BJ (cell line): ENCODE data around the gene PRKCD. TPM values are rescaled to one million over a fixed set of nuclear protein-coding genes. Genes with fewer than 3 reads are reported as not detected.

Experiments
- CTCF ChIA-PET: fragments of 350-600 bp; formaldehyde crosslinking; extraction: SDS; loops from one replicate; lab custom pipeline; 2021; ENCODE audit warnings: antibody characterized with exemption, inconsistent platforms; lab: Yijun Ruan, JAX
- POLR2A ChIA-PET: fragments of 300-600 bp; sonication (Branson Sonifier 250); formaldehyde crosslinking; extraction: SDS; loops from one replicate; lab custom pipeline; 2021; ENCODE audit warnings: antibody characterized with exemption; lab: Charles Lee
- DNase-seq: peaks from one replicate; pipeline ENCODE4 v3.0.0-alpha.2; 2011; ENCODE audit warnings: low read depth
- H3K27me3 ChIP-seq: 2 replicates; pipeline ENCODE4 v1.6.0; 2011; ENCODE audit warnings: low read length; ENCODE audit not compliant: control insufficient read depth, insufficient read depth
- H3K36me3 ChIP-seq: 2 replicates; pipeline ENCODE4 v1.5.1; 2011; ENCODE audit warnings: low read length; ENCODE audit not compliant: control insufficient read depth, insufficient read depth
- H3K4me3 ChIP-seq: 2 replicates; pipeline ENCODE4 v1.5.1; 2011; ENCODE audit warnings: low read depth, mild to moderate bottlenecking, control low read depth, low read length
- CTCF ChIP-seq: IDR thresholded peaks from 2 replicates; pipeline ENCODE4 v1.5.1; 2011; ENCODE audit warnings: low read depth, mild to moderate bottlenecking, control low read depth, inconsistent platforms, low read length, moderate library complexity; ENCODE audit not compliant: insufficient read depth
- polyA minus RNA-seq: library from RNA; depleted of rRNA, polyadenylated mRNA; stranded (reverse); fragments of >200 nt; gene quantifications from 2 replicates; pipeline ENCODE4 v1.2.3, GENCODE V29; 2011; rRNA and poly(A)+ RNA removed
- polyA plus RNA-seq: library from polyadenylated mRNA; depleted of rRNA; stranded (reverse); fragments of >200 nt; gene quantifications from 2 replicates; pipeline ENCODE4 v1.2.3, GENCODE V29; 2011; rRNA removed

The PRKCD gene
- polyA plus RNA-seq (24.2 and 33.5 TPM in 2 replicates), polyA minus RNA-seq (19.0 and 23.6 TPM in 2 replicates)

DNA sequence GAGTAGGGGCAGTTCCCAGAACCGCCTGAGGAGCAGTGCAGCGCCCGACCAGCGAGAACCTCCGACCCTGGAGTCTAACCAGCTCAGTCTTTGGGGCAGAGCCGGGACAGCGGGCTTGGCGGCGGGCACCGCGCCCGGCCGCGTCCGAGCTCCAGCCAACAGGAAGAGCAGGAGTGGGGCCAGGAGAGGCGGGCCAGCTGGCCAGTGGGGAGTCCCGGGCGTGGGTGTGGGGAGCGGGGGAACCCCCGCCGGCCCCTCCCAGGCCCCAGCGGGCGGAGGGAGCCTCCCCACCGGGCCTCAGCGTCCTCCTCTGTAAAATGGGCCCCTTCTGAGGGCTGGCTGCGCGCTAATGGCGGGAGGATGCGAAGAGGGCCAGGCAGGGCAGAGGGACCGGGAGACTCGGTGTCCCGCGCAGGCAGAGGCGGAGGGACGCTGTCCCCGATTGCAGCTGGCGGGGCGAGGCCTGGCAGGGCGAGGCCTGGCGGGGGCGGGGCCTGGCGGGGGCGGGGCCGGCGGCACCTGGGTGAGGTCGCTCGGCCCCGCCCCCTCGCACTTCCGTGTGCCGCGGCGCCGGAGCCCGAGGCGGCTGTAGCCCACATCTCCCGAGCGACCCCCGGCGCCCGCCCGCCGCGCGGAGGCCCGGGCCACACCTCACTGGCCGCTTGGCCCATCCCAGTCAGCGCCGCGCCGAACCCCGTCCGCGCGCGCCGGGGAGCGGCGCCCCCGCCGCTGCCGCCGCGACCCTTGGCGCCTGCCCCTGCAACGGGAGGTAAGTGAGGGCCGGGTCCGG is at the start of gene PRKCD:
Gene PRKCD (plus strand): TSS at position 550 of the 790 bp plus-strand sequence. CDS start 17,214 bp downstream, outside the sequence.
- DNase-seq, result no peak
- Histone ChIP-seq H3K27me3 (peaks cover 9% of the 10 kb centered on the region), H3K36me3 (no peaks in the 10 kb centered on the region; the same call in 1 of the 2 replicates), H3K4me3 (peak within 1 kb of the TSS; percentile 94)
- TF ChIP-seq CTCF, result peak; percentile 58
- ChIA-PET POLR2A (interaction anchor here (0.6 kb wide), 2 partner anchors 40 to 94 kb away, joined by 3 read pairs; no protein-coding TSS in a partner anchor), CTCF (interaction anchor here (0.6 to 2.4 kb wide), 8 partner anchors 9 to 51 kb away, joined by 3 to 16 read pairs (median 4); no protein-coding TSS in a partner anchor)

DNA sequence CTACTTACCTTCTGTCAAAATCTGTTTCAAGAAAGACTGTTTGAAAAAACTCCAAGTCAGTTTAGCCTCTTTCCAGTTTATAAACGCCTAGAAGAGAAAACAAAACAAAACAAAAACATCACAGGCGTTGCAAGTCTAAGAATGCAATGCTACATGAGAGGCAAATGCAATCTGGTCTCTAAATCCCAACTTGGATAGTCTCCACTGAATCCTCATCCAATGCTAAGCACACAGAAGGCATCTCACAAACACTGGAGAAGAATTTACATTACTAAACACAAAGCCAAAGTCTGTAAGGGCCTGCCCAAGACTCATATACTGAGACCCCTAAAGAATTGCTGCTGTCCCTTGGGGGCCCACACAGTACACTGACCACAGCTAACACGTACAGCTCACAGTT is 49.2 kb upstream of the PRKCD start:
- DNase-seq, result no peak
- H3K4me3 ChIP-seq, result no peak overlapping the region
- H3K27me3 ChIP-seq, result no peaks in the 10 kb centered on the region
- POLR2A ChIA-PET, result no interaction called here
- no peaks in the 10 kb centered on the region; the same call in none of the 2 replicates for H3K36me3 ChIP-seq
- CTCF ChIA-PET, result interaction anchor here (1.4 to 4.6 kb wide), 4 partner anchors 9 to 84 kb away, joined by 3 to 69 read pairs (median 6); no protein-coding TSS in a partner anchor
- TF ChIP-seq CTCF, result no peak

DNA sequence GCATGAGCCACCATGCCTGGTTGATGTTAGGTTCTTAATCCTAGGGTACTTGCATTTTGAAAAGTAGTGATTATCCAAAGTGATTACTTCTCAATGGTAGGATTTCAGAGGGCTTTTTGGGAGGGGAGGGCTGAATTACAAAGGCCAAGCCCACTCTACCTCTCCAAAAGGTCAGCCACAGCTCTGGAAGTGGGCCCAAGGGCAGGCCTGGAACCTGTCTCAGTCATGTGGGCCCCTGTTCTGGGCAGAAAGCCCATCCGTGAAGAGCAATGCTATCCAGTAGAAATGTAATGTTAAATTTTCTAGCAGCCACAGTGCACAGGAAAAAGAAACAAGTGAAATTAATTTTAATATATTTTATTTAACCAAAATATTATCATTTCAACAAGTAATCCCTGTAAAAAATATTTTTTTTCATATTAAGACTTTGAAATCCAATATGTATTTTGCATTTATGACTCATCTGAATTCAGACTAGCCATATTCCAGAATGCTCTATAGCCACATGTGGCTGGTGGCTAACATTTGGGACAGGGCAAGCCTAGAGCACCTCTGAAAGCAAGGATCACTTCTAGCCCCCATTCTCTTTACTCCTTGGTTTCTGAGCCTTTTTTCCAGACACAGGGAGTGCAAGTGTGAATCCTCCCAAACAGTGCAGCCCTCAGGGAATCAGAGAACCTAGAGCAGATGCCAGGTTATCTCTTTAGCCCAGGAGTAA is 47.6 kb upstream of the PRKCD start:
- ChIA-PET CTCF (interaction anchor here (0.6 to 5.5 kb wide), 18 partner anchors 9 to 370 kb away, joined by 3 to 89 read pairs (median 6); partner anchors contain the start of genes PRKCD and RFT1), POLR2A (no interaction called here)
- TF ChIP-seq CTCF, result no peak
- Histone ChIP-seq H3K36me3 (peaks cover 4% of the 10 kb centered on the region), H3K4me3 (no peak overlapping the region), H3K27me3 (no peaks in the 10 kb centered on the region)
- DNase-seq, result no peak

DNA sequence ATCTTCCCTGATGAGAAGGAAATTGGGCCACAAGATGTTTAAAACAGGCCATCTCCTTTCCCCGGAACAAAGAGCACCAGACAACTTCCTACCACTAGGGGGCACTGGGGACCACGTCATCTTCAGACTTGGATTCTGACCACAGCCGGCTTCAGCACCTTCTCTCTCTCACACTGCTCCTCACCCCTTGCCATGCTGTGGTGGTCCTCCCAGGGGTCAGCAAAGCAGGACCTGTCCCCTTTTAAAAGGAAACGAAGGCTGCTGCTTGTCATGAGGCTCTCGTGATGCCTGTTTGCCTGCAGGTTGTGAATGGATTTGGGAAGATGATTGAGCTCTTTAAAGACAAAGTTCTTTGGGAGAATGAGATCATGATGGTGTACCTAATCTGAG is 47.0 kb upstream of the PRKCD start:
- peak; percentile 93 for TF ChIP-seq CTCF
- H3K4me3 ChIP-seq, result no peak overlapping the region
- ChIA-PET POLR2A (no interaction called here), CTCF (interaction anchor here (0.6 to 5.5 kb wide), 26 partner anchors 9 to 370 kb away, joined by 3 to 89 read pairs (median 4); partner anchors contain the start of genes PRKCD and RFT1)
- no peaks in the 10 kb centered on the region for H3K27me3 ChIP-seq
- DNase-seq, result no peak
- H3K36me3 ChIP-seq, result peaks cover 7% of the 10 kb centered on the region
